DND-41 (cell line): ENCODE measurements around the gene DNM3.

Experiments
- ATAC-seq: fragments of 200-7000 bp; cut with Tn5 transposase; 3 replicates; pipeline ENCODE4 v1.9.1; 2021; ENCODE audit warnings: low read depth; ENCODE audit not compliant: insufficient read depth
- DNase-seq: peaks from one replicate; pipeline ENCODE4 v3.0.0-alpha.2; 2020
- H2AFZ ChIP-seq: 2 replicates; pipeline ENCODE4 v1.6.0; 2012; ENCODE audit warnings: low read depth, low read length
- H3K27ac ChIP-seq: 2 replicates; pipeline ENCODE4 v1.5.1; 2012; ENCODE audit warnings: low read length, inconsistent platforms
- H3K27me3 ChIP-seq: fragments of 200-600 bp; sonication (generic); 2 replicates; pipeline ENCODE4 v1.6.0; 2012; ENCODE audit warnings: low read length, mild to moderate bottlenecking, inconsistent platforms; ENCODE audit not compliant: insufficient read depth, poor library complexity
- H3K36me3 ChIP-seq: 2 replicates; pipeline ENCODE4 v1.5.1; 2012; ENCODE audit warnings: low read length, inconsistent platforms; ENCODE audit not compliant: insufficient read depth
- H3K4me1 ChIP-seq: 2 replicates; pipeline ENCODE4 v1.5.1; 2012; ENCODE audit warnings: mild to moderate bottlenecking, low read length; ENCODE audit not compliant: insufficient read depth
- H3K4me2 ChIP-seq: 2 replicates; pipeline ENCODE4 v1.6.0; 2012; ENCODE audit warnings: mild to moderate bottlenecking, moderate library complexity, low read length, inconsistent platforms; ENCODE audit not compliant: insufficient read depth
- H3K4me3 ChIP-seq, 2 experiments: fragments of 200-600 bp in 1 of 2; shearing (Covaris generic) in 1 of 2; 2 replicates each; pipeline ENCODE4 v1.5.1; 2012 to 2016; ENCODE audit warnings: inconsistent platforms in 2 of 2, low read length in 2 of 2, mild to moderate bottlenecking in 2 of 2, low read depth in 1 of 2, moderate library complexity in 1 of 2
- H3K79me2 ChIP-seq: 2 replicates; pipeline ENCODE4 v1.6.0; 2012; ENCODE audit warnings: low read length, inconsistent platforms; ENCODE audit not compliant: insufficient read depth
- H3K9ac ChIP-seq: 2 replicates; pipeline ENCODE4 v1.6.0; 2012; ENCODE audit warnings: low read depth, mild to moderate bottlenecking, inconsistent platforms, low read length, moderate library complexity
- H3K9me3 ChIP-seq: 2 replicates; pipeline ENCODE4 v1.5.1; 2012; ENCODE audit warnings: low read length, moderate library complexity, mild to moderate bottlenecking, inconsistent platforms; ENCODE audit not compliant: insufficient read depth, severe bottlenecking
- H4K20me1 ChIP-seq: 2 replicates; pipeline ENCODE4 v1.6.0; 2012; ENCODE audit warnings: low read length; ENCODE audit not compliant: insufficient read depth
- EZH2 ChIP-seq: IDR thresholded peaks from 3 replicates; pipeline ENCODE4 v1.6.1; 2012; ENCODE audit warnings: borderline replicate concordance, low read depth, mild to moderate bottlenecking, moderate library complexity, low read length, inconsistent platforms; ENCODE audit not compliant: severe bottlenecking
- TF ChIP-seq, protein P1 (sequence below): IDR thresholded peaks from 2 replicates; pipeline ENCODE4 v1.5.1; 2012; ENCODE audit warnings: borderline replicate concordance, low read length, moderate library complexity, mild to moderate bottlenecking; ENCODE audit not compliant: poor library complexity, severe bottlenecking; ENCODE audit errors: extremely low read depth

DNM3 gene

DNA sequence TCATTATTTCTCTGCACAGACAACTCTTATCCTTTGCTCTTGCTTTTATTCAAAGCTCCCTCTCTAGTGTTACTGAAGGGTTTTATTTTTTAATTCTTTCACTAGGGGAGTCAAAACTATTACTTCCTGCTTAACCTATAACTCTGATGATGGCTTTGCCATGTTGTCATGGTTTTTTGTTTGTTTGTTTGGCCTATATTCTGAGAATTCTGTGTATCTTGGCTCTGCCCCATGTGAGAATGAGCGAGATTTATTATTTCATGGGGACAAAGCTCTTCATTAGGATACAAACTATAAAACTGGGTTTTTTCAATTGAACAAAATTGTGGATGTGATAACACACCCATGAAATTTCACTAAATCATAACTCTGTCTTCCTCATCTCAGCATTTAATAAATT lies 388.6 kb downstream of the DNM3 start:
- Histone ChIP-seq H3K9me3 (no peaks in the 10 kb centered on the region), H3K4me3 (no peak overlapping the region), H3K79me2 (no peaks in the 10 kb centered on the region), H4K20me1 (no peaks in the 10 kb centered on the region), H3K36me3 (no peaks in the 10 kb centered on the region), H3K4me1 (no peaks in the 10 kb centered on the region), H2AFZ (no peak overlapping the region), H3K9ac (no peak overlapping the region), H3K4me2 (no peak overlapping the region), H3K27me3 (no peaks in the 10 kb centered on the region), H3K27ac (no peak overlapping the region)
- ATAC-seq (no peak), DNase-seq (no peak)
- no peak for TF ChIP-seq EZH2
- TF ChIP-seq, protein P1, sequence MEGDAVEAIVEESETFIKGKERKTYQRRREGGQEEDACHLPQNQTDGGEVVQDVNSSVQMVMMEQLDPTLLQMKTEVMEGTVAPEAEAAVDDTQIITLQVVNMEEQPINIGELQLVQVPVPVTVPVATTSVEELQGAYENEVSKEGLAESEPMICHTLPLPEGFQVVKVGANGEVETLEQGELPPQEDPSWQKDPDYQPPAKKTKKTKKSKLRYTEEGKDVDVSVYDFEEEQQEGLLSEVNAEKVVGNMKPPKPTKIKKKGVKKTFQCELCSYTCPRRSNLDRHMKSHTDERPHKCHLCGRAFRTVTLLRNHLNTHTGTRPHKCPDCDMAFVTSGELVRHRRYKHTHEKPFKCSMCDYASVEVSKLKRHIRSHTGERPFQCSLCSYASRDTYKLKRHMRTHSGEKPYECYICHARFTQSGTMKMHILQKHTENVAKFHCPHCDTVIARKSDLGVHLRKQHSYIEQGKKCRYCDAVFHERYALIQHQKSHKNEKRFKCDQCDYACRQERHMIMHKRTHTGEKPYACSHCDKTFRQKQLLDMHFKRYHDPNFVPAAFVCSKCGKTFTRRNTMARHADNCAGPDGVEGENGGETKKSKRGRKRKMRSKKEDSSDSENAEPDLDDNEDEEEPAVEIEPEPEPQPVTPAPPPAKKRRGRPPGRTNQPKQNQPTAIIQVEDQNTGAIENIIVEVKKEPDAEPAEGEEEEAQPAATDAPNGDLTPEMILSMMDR: no peak

DNA sequence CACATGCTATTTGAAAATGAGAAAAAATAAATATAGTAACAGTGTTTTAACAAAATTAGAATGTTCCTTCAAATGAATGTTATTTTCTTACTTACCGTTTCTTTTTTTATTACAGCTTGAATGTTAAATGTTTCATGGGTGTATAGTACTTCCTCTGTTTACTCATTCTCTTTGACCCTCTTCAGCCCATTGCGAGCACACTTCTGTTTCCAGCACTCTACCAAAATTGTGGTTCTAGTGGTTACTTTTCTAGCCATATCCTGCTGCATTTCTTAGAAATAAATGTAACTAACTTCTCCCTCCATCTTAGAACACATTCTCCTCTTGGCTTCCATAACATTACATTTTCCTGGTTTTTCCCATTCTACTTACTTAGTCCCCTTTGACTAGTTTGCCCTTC lies 389.2 kb downstream of the DNM3 start:
- Histone ChIP-seq H2AFZ (no peak overlapping the region), H3K36me3 (no peaks in the 10 kb centered on the region), H3K4me1 (no peaks in the 10 kb centered on the region), H3K27ac (no peak overlapping the region), H3K27me3 (no peaks in the 10 kb centered on the region), H3K9ac (no peak overlapping the region), H3K9me3 (no peaks in the 10 kb centered on the region), H4K20me1 (no peaks in the 10 kb centered on the region), H3K79me2 (no peaks in the 10 kb centered on the region), H3K4me2 (no peak overlapping the region), H3K4me3 (no peak overlapping the region)
- TF ChIP-seq, protein P1: no peak
- no peak for TF ChIP-seq EZH2
- no peak for DNase-seq
- ATAC-seq: no peak

DNA sequence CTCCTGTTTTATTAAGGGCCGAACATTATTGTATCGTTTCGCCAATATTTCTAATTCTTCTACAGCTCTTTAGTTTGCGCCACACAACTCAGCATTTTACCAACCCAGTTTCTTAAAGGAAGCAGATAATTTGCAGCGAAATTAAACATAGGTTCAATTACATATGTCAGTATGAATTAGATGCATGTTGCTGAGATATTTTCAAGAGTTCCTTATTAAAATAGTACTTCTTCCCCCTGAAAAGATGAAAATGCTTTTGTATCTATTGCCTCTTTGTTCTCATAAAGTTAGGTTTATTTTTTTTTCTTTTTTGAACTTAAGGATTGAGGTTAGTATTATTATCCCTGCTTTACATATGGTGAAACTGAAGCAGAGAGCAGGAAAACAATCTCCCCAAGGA lies 395.7 kb downstream of the DNM3 start:
- H3K4me2 ChIP-seq: no peak overlapping the region
- no peaks in the 10 kb centered on the region for H3K36me3 ChIP-seq
- H3K9me3 ChIP-seq: no peaks in the 10 kb centered on the region
- TF ChIP-seq, protein P1: no peak
- TF ChIP-seq EZH2: no peak
- H4K20me1 ChIP-seq: no peaks in the 10 kb centered on the region
- no peak for DNase-seq
- no peak for ATAC-seq
- no peak overlapping the region for H3K9ac ChIP-seq
- no peaks in the 10 kb centered on the region for H3K4me1 ChIP-seq
- no peaks in the 10 kb centered on the region for H3K79me2 ChIP-seq
- H3K27me3 ChIP-seq: peaks cover 7% of the 10 kb centered on the region
- no peak overlapping the region for H2AFZ ChIP-seq
- no peak overlapping the region for H3K4me3 ChIP-seq
- no peak overlapping the region for H3K27ac ChIP-seq

DNA sequence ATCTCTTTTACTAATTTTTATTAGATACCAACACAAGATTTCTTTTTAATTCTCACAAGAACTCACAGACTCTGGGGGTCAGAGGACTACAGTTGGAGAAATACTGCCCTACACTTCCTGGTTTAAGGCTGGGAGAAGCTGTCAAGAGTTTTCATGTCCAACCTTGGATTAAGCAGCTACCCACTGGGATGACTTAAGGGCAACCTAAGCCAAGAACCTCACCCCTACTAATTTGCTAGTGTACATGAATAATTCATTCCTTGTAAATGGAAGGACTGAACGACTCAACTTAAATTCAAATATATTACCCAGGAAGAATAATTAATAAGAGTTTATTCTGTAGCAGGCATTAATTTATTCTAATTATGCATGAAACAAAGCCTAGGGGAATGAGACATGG lies 396.9 kb downstream of the DNM3 start:
- H3K9me3 ChIP-seq: no peaks in the 10 kb centered on the region
- H3K27ac ChIP-seq: no peak overlapping the region
- no peak overlapping the region for H3K9ac ChIP-seq
- H3K4me2 ChIP-seq: no peak overlapping the region
- no peaks in the 10 kb centered on the region for H4K20me1 ChIP-seq
- no peak for ATAC-seq
- TF ChIP-seq, protein P1: no peak
- no peak for TF ChIP-seq EZH2
- DNase-seq: no peak
- H3K27me3 ChIP-seq: peaks cover 7% of the 10 kb centered on the region
- no peaks in the 10 kb centered on the region for H3K36me3 ChIP-seq
- H3K4me1 ChIP-seq: no peaks in the 10 kb centered on the region
- no peak overlapping the region for H2AFZ ChIP-seq
- no peaks in the 10 kb centered on the region for H3K79me2 ChIP-seq
- no peak overlapping the region for H3K4me3 ChIP-seq
